Measurements from ENCODE around the gene ACAP3. TPM values are rescaled to one million over a fixed set of nuclear protein-coding genes. Genes with fewer than 3 reads are reported as not detected.

The ACAP3 gene
- total and polyA plus RNA-seq, 4 donors, result 2.7 to 24.8 (median 15.0) TPM

DNA sequence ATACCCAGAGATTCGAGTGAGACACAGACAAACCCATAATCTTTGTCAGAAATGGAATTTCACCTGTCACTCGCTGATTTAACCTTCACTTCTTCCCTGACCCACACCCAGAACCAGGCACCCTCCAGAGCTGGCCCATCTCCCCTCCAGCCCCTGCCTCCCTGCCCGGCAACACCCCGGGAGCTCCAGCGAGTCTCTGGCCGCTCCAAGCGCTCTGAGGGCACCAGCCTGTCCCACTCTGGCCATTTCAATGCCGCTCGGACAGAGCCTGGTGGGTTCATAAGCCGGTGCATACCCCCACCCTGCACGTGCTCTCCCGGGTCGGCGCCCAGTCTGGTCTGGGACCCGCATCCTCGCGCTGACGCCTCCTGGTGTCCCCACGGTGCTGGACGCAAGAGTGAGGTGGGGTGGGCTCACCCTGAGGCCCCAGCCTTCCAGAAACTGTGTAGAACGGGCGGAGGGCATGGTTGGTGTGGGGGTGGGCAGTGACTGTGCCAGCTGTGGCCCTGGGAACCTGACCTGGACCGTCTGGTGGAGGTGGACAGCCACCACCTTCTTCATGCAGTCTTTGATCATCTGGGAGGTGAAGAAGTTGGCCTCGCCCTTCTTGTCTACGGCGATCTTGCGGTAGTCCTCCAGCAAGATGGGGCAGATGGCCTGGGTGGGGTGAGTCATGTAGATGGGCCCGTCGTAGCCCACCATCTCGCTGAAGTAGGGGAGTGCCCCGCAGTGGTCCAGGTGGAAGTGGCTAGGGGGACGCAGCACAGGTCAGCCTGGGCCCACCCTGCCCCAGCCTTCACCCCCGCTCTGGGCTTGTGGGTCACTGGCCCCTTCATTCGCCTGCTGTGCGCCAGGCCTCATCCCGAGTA is 11.3 kb upstream of the ACAP3 start:
- Histone ChIP-seq H3K4me3 (ENCODE audit: low read depth in 1 of 3, low read length in 3 of 3) (no peak overlapping the region), H3K27me3 (ENCODE audit: control insufficient read depth in 4 of 4, insufficient read depth in 4 of 4, low read length in 3 of 4) (no peaks in the 10 kb centered on the region), H3K36me3 (ENCODE audit: control insufficient read depth in 4 of 4, insufficient read depth in 3 of 4, low read depth in 1 of 4, low read length in 3 of 4) (peaks cover 2 to 16% (median 7%) of the 10 kb centered on the region in 4 donors), H3K27ac (ENCODE audit: low read depth in 1 of 2, low read length in 2 of 2) (no peak overlapping the region), H3K9ac (ENCODE audit: low read depth in 1 of 2, low read length in 2 of 2) (no peak overlapping the region), H3K9me3 (ENCODE audit: control insufficient read depth in 4 of 4, low read length in 3 of 4) (no peaks in the 10 kb centered on the region), H3K4me1 (ENCODE audit: control insufficient read depth in 4 of 4, insufficient read depth in 4 of 4, low read length in 3 of 4) (peaks cover 3 to 20% (median 11%) of the 10 kb centered on the region in 4 donors)
- no peak for DNase-seq (ENCODE audit: low spot score)
- WGBS, result 93% methylated on average over 36 of the region's 36 CpGs
- TF ChIP-seq, protein P1, sequence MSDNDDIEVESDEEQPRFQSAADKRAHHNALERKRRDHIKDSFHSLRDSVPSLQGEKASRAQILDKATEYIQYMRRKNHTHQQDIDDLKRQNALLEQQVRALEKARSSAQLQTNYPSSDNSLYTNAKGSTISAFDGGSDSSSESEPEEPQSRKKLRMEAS (IDR thresholded peaks at IDR 0.05), result no peak
- TF ChIP-seq YY1 (IDR thresholded peaks at IDR 0.05), result no peak
- no peak for TF ChIP-seq SP1 (IDR thresholded peaks at IDR 0.05)
- TF ChIP-seq TAF1 (conservative IDR thresholded peaks at IDR 0.05), result no peak
- TF ChIP-seq HNF4G (IDR thresholded peaks at IDR 0.05), result no peak
- TF ChIP-seq NR2F2 (IDR thresholded peaks at IDR 0.05), result no peak
- TF ChIP-seq JUND (IDR thresholded peaks at IDR 0.05), result no peak
- TF ChIP-seq FOXA2 (IDR thresholded peaks at IDR 0.05), result no peak
- TF ChIP-seq RXRA (IDR thresholded peaks at IDR 0.05), result no peak
- TF ChIP-seq ATF3 (IDR thresholded peaks at IDR 0.05), result no peak
- TF ChIP-seq CTCF (IDR thresholded peaks at IDR 0.05; ENCODE audit: low read depth, low read length, missing input control), result no peak
- TF ChIP-seq RAD21 (IDR thresholded peaks at IDR 0.05), result no peak
- TF ChIP-seq, protein P2, sequence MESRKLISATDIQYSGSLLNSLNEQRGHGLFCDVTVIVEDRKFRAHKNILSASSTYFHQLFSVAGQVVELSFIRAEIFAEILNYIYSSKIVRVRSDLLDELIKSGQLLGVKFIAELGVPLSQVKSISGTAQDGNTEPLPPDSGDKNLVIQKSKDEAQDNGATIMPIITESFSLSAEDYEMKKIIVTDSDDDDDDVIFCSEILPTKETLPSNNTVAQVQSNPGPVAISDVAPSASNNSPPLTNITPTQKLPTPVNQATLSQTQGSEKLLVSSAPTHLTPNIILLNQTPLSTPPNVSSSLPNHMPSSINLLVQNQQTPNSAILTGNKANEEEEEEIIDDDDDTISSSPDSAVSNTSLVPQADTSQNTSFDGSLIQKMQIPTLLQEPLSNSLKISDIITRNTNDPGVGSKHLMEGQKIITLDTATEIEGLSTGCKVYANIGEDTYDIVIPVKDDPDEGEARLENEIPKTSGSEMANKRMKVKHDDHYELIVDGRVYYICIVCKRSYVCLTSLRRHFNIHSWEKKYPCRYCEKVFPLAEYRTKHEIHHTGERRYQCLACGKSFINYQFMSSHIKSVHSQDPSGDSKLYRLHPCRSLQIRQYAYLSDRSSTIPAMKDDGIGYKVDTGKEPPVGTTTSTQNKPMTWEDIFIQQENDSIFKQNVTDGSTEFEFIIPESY (IDR thresholded peaks at IDR 0.05), result no peak
- TF ChIP-seq, protein P3, sequence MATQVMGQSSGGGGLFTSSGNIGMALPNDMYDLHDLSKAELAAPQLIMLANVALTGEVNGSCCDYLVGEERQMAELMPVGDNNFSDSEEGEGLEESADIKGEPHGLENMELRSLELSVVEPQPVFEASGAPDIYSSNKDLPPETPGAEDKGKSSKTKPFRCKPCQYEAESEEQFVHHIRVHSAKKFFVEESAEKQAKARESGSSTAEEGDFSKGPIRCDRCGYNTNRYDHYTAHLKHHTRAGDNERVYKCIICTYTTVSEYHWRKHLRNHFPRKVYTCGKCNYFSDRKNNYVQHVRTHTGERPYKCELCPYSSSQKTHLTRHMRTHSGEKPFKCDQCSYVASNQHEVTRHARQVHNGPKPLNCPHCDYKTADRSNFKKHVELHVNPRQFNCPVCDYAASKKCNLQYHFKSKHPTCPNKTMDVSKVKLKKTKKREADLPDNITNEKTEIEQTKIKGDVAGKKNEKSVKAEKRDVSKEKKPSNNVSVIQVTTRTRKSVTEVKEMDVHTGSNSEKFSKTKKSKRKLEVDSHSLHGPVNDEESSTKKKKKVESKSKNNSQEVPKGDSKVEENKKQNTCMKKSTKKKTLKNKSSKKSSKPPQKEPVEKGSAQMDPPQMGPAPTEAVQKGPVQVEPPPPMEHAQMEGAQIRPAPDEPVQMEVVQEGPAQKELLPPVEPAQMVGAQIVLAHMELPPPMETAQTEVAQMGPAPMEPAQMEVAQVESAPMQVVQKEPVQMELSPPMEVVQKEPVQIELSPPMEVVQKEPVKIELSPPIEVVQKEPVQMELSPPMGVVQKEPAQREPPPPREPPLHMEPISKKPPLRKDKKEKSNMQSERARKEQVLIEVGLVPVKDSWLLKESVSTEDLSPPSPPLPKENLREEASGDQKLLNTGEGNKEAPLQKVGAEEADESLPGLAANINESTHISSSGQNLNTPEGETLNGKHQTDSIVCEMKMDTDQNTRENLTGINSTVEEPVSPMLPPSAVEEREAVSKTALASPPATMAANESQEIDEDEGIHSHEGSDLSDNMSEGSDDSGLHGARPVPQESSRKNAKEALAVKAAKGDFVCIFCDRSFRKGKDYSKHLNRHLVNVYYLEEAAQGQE (IDR thresholded peaks at IDR 0.05), result no peak
- no peak for TF ChIP-seq EGR1 (IDR thresholded peaks at IDR 0.05; ENCODE audit: low read depth in 2 of 2)
- TF ChIP-seq HNF4A (conservative IDR thresholded peaks at IDR 0.05), result no peak
- TF ChIP-seq GABPA (IDR thresholded peaks at IDR 0.05 in 1 of 2, conservative IDR thresholded peaks at IDR 0.05 in 1 of 2), result no peak
- no peak for TF ChIP-seq FOXA1 (IDR thresholded peaks at IDR 0.05)

All from liver (tissue), 9 donors.